GM19193 (cell line): ENCODE data around the gene MRPL9.

ENCODE experiments used
- POLR2A ChIP-seq: IDR thresholded peaks from 4 replicates; pipeline ENCODE4 v1.6.1; 2011; ENCODE audit not compliant: insufficient read depth, insufficient read length; ENCODE audit errors: extremely low read depth

MRPL9 gene

DNA sequence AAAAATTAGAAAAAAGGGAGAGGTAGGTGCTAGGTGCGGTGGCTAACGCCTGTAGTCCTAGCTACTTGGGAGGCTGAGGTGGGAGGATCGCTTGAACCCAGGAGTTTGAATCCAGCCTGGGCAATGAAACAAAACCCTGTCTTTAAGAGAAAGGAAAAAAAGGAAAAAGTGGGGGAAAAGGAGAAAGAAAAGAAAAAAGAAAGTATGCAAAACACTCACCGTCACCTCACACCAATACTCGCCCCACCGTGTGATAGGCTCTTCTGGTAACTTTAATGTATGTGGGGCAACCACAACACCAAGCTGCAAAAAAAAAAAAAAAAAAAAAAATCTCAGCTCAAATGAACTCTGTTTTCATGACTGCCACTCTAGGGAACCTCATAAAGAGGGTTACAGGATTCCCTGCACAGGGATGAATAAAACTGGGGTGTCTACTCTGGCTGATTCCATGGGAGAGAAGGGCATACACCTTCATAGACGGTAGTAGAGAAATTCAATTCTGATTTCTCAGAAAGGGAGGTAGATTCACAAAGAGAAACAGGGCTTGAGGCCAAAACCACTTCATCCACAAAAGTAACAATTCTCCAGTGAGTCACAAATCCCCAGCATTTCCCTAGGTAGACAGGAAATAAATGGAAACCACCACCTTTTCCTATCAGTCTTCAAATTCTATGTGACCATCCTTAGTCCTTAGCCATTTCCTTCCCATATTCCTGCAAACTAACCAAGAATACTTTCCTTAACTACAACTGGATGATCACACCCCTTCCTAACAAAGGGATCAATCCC, 2.5 kb downstream of the MRPL9 start:
- no peak for TF ChIP-seq POLR2A

DNA sequence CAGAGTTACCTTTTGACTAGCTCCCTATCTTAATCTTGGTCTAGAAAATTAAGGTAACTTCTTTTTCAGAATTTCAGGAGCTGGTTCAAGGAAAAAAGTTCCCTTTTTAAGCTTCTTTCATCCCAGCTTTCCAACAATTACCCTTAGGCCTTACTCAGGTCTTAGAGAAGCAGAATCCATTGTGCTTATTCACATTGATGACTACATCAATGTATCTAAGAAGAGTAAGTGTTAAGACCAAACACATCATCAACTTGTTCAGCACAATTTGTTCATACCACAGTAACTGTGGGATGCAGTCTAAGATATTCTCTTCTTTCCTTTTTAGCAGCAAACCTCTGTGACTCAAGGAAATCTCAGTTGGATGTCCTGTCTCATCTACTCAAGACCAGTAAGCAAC, 4.1 kb downstream of the MRPL9 start:
- no peak for TF ChIP-seq POLR2A

DNA sequence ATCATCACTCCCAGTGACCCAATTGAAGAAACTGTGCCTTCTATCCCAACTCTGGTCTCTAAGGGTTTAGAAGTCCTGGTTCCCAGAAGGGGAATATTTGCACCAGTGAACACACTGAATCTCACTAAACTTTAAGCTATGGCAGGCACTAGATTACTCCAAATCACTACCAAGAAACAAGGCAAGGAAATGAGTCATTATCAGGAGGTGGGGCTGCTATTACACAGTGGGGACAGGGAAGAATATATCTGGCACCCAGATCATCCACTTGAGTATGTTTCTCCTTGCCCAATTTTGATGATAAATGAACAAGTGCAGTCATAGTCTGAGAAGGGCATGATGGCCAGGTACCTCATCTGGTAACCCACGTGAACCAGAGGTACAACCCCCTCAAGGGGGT, 7.0 kb downstream of the MRPL9 start:
- no peak for TF ChIP-seq POLR2A

DNA sequence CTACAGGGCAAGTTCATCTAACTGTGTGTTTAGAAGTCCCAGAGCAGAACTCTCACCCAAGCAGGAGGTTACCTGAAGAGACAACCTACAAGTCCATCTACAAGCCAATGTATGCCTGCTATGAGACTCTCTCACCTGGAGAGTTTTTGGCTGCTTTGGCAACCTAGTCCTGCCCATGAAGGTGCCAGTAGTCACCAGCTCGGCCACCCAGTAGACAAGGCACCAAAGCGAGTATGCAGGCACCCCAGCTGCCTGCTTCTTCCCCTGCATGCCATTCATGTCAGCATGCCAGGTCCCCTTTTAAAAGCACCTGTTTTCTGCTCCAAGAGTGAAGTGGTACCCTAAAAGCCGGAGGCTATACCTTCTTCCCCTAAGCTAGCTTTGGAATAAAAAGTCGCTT, 21.8 kb downstream of the MRPL9 start:
- TF ChIP-seq POLR2A = no peak

DNA sequence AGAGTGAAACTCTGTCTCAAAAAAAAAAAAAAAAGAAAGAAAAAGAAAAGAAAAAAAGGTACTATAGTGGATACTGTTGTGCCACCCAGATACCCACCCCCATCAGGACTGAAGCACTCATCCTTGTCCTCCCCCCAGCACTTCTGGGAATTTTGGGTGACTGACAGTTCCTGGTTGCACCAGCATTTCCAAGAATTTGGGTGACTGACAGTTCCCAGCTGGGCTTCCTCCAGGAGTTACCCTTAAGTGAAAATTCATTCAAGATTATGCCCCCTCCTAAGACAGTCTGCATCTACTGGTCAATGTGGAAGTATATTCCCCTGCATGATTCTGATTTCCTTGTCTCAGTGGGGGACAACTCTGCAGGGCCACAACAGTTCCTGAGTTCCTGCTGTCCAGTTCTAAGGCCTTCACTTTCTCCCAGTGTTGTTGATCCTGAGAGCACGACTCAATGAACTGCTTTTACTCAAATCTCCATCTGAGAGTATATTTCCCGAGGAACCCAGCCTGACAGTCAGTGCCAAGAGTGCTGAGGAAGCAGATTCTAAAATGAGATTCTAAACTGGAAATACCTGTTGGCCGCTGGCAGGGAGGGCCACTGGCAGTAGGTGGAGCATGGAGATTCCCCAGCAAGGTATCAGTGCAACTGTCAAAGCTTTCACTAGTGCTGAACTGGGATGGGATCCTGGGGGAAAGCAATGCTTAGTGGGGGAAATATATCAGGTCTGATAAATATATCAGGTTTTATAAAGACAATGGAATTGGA, 23.5 kb downstream of the MRPL9 start:
- no peak for TF ChIP-seq POLR2A

DNA sequence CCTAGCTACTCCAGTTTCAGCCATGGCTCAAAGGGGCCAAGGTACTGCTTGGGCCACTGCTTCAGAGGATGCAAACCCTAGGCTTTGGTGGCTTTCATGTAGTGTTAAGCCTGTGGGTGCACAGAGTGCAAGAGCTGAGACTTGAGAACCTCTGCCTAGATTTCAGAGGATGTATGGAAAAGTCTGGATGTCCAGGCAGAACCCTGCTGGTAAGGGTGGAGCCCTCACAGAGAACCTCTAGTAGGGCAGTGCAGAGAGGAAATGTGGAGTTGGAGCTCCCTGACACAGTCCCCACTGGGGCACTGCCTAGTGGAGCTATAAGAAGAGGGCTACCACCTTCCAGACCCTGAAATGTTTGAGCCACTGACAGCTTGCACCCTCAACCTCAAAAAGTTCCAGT, 25.8 kb downstream of the MRPL9 start:
- no peak for TF ChIP-seq POLR2A

DNA sequence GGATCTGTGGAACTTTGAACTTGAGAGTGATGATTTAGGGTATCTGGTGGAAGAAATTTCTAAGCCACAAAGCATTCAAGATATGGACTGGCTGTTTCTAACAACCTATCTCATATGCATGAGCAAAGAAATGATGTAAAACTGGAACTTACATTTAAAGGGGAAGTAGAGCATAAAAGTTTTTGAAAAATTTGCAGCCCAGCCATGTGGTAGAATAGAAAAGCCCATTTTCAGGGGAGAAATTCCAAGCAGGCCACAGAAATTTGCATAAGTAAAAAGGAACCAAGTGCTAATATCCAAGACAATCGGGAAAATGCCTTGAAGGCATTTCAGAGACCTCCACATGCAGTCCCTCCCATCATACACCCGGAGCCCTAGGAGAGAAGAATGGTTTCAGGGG, 26.3 kb downstream of the MRPL9 start:
- TF ChIP-seq POLR2A = no peak

DNA sequence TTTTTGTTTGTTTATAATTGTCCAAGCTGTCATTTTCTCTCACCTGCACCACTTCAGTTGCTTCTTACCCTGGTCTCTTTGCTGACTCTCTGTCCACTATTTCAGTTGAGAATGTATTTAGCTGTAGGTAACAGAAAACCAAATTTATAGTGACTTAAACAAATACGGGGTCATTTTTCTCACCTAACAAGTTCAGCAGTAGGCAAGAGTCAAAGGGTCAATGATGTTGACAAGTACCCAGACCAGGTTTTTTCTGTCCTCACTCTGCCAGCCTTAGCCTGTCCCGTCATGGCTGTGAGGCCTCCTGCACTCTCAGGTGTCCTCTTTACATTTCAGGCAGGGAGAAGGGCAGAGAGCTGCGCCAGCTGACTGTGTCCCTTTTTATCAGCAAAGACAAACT, 30.2 kb downstream of the MRPL9 start:
- TF ChIP-seq POLR2A = no peak

DNA sequence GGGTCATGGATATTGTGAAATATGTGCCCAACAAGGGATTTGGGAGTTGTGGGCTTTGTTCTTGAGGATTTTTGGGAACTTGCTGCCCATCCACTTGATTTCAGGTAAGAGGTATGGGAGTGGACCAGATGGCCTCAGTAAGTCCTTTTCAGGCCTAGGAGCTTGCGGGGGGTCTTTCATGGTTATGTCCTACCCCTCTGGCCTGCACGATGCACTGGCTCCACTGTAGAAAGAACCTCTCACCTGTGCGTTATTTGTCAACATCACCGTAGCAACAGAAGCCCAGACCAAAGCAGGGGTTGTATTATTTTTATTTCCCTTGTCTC, 33.4 kb downstream of the MRPL9 start:
- TF ChIP-seq POLR2A = no peak

DNA sequence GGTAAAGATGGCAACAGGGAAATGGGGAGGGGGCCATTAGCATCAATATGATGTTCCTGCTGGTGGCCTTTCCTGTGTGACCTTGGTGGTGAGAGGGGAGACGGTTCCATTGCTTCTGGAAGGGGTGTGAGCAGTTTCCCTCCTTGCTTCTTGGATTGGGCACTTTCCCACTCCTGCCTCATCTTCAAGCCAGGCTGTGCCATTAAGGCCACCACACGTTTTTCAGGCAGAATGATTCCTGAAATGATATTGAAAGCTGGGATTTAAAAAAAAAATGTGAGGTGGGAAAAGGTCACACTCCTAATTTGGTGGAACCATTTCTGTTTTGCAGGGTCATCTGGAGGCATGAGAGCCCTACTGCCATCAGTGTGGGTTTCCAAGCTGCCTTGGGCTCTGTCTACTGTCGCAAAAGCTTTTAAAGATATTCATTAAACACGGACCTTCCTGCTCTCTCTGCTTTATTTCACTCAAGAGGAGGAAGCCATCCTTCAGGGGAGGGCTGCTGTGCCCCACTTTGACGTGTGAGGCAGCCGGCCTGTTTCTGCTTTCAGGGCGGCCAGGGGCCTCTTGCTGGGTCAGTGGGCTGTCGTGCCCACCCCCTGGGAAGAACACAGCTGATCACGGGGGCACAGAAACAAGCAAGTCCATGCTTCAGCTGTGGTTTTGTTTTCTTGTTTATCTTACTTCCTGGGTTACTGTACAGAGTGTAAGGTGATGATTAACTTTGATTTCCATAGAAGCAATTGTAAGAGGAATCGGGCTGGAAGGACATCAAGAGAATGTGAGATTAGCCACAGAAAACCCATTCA, 33.9 kb downstream of the MRPL9 start:
- no peak for TF ChIP-seq POLR2A

DNA sequence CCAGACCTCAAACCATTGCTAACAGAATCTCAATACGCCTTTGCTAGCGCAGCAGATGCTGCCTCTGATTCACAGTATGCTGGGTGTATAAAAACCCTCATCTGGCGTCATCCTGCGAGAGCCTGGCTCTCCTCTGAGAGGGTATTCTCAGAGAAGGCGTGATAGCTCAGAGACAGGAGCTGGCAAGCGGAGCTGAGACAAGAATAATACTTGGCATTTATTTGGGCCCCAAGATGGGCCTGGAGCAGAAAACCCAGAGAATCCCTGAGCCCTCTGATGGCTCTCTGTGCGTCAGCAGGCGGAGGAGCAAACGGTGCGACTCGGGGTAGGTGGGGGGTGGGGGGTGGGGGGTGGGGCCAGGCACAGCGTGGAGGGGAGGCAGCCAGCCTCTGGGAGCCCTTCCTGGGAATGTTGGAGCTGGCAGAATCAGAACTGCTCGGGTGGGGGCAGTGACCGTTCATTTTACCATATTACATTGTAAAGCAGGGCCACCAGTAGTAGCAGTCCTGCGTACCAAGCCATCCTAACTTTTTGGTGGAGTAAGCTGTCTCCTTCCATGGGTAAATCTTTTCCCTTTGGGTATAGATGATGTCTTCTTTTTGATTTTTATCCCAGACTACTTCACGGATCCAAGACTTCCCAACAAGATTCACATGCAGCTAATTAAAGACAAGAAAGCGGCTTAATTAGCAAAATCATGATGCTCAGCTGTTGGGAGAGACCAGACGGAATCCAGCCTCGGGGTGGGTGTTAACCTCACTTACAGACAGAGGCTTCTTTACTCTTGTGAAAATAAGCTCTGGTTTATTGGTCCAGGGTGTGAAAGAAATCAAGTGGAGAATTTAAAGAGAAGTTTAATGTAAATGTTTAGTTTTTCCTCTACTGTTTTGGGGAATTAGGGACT, 34.9 kb downstream of the MRPL9 start:
- no peak for TF ChIP-seq POLR2A

DNA sequence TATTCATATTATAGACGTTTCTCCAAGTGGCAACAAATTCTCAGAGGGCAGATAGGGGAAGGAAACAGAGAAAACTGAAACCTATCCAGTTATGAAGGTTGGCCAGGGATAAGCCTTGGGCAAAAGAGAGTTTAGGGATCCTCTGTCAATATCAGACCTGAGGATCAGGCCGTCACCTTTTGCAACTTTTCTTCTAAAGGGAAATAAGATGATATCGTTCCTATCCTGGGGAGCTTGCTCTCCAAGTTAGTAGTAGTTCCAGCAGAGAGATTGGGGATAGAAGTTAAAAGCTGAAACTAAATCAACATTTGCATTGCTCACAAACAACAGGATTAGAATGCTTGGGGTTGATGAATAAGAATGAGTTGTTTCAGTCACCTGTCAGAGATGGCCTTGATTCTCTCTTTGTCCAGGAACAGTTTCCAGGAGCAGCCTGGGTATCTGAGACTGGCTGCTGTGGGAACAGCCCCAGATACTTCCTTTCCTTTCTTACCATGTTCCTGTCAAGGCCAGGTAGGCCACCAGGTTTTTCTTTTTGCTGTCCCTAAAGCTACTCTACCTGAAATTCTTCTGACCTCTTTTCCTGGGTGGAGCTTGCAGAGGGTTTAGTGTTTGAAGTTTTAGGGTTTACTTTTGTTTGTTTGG, 39.4 kb downstream of the MRPL9 start:
- TF ChIP-seq POLR2A = no peak

DNA sequence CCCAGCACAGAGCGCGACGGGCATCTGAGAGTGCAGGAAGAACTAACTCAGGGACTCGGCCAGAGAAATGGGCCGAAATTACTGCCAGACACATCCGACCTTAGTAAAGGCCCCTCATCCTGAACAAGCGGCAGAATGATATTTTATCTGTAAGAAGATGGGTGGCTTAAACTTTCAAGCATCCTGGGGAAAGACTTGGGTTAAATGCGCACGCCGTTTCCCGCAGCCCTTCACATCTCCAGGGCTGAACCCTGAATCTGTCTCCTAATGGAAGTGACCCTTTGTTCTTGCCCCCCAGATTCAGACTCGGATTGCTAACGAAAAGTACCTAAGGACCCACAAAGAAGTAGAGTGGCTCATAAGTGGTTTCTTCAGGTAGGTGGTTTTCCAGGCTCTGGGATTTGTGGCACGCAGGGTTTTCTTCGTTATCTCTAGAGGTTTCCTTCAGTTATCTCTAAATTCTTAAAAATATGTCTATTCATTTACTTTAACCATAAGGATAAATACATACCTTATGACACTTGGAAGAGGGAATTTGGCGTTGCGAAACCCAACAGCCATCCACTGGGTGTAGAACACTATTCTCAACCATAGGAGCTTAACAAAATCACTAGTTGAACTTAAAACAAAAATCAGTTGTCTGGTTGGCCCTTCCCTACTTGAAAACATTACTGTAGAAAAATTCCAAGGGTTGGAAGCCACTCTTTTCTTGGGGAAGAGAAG, 41.3 kb downstream of the MRPL9 start:
- no peak for TF ChIP-seq POLR2A
